GM12865 (cell line): ENCODE measurements around the gene C4BPB.

ENCODE experiments used
- DNase-seq: peaks from one replicate; pipeline ENCODE4 v3.0.0; 2010; ENCODE audit warnings: low read depth
- H3K4me3 ChIP-seq: 2 replicates; pipeline ENCODE4 v1.5.1; 2011; ENCODE audit warnings: mild to moderate bottlenecking, low read depth, low read length, control low read depth
- TF ChIP-seq, protein P1 (sequence below): IDR thresholded peaks from 2 replicates; pipeline ENCODE4 v1.5.1; 2011; ENCODE audit warnings: low read length, control low read depth, low read depth, inconsistent platforms; ENCODE audit not compliant: insufficient read depth; ENCODE audit errors: missing control alignments

C4BPB gene

DNA sequence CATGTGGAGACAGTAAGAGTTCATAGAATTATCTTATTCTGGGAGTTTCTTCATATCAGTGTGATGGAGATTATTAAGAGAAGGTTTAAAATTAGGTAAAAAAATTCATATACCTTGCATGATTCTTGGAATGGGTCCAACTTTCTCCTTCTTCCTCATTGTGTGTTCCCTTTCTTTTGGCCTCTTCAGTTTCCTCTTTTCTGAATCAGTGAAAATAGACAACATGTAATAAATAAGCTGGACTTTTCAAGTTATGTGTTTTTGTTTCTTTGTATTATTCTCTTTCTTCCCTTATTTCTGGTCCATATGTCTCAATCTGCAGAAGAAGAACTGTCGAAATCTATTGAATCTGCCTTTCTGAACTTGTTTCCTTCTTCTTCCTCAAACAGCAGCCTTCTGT lies 45.9 kb downstream of the C4BPB start:
- no peak for DNase-seq
- TF ChIP-seq, protein P1, sequence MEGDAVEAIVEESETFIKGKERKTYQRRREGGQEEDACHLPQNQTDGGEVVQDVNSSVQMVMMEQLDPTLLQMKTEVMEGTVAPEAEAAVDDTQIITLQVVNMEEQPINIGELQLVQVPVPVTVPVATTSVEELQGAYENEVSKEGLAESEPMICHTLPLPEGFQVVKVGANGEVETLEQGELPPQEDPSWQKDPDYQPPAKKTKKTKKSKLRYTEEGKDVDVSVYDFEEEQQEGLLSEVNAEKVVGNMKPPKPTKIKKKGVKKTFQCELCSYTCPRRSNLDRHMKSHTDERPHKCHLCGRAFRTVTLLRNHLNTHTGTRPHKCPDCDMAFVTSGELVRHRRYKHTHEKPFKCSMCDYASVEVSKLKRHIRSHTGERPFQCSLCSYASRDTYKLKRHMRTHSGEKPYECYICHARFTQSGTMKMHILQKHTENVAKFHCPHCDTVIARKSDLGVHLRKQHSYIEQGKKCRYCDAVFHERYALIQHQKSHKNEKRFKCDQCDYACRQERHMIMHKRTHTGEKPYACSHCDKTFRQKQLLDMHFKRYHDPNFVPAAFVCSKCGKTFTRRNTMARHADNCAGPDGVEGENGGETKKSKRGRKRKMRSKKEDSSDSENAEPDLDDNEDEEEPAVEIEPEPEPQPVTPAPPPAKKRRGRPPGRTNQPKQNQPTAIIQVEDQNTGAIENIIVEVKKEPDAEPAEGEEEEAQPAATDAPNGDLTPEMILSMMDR, result no peak
- no peak overlapping the region for H3K4me3 ChIP-seq

DNA sequence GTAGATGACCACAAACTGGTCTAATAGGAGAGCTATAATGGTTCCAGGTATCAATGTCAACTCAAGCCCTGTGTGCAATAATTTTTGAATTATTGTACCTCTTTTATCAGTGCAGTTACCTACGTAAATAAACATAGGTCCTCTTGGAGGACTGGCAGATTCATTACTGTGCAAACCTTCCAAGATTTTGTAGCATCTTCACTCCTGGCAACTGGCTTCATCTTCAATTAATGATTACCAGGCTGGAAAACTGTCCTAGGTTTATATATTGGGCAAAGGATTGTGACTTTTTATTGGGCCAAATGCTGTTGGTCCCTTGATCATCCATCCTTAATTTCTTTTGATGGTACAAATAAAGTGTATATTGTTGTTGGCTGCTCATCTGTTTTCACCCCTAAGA lies 51.0 kb downstream of the C4BPB start:
- TF ChIP-seq, protein P1, result no peak
- DNase-seq, result no peak
- H3K4me3 ChIP-seq, result no peak overlapping the region

DNA sequence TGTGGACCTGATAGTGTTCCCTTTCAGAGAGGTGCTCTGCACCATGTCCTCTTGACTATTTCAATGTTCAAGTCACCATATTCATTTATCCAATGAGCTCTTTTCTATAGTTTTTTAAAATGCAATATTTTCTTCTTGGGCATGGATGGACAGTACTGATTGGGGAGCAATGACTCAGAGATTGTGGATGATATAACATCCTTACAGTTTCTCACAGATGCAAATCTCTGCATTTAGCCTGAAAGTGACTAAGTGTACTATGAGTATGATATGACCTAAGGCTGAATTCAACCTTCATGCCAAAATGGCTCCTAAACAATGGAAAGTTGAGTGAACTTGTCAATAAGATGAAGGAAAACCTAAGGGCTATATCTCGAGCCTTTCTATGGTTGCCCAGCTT lies 51.9 kb downstream of the C4BPB start:
- TF ChIP-seq, protein P1, result no peak
- DNase-seq, result no peak
- no peak overlapping the region for H3K4me3 ChIP-seq

DNA sequence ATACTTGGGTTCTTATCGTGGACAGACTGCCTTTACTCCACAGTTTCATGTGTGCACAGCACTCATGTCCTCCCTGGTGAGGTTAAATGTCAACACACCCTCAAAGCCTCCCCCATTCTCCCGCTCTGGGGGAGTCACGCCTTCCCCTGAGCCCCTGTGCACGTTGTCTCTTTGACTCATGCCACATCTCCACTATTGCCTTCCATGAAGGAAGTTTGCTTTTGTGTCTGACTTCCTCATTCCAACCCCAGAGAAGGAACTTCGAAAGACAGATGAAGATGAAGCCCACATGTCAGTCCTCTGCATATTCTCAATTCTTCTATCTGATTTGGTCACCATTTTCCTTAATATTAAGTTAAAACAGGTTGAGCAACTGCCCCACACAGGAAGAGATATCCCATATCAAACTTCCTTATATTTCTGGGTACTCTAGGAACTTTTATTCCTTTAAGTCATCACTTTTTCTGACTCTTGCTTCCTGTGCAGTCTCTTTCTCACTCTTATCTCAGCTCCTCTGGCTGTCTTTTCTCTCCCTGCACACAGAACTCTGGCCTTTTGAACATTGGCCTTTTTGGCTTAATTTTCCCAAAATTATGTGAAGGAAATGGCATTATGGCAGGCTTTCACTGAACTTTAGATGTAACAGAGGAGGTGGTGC lies 56.9 kb downstream of the C4BPB start:
- no peak for DNase-seq
- H3K4me3 ChIP-seq, result no peak overlapping the region
- TF ChIP-seq, protein P1, result no peak
